CD4-positive, alpha-beta T cell treated with Interferon alpha-2 for 1 hour (primary cell): ENCODE measurements around the gene SLC30A4.
A peak's percentile ranks its signal among the peaks of the same experiment; 100 is the strongest.
"Not testable (repeated sequence)": the region's sequence is repeated elsewhere in the genome, so short reads cannot be mapped to it uniquely, and the experiment has no call there.

ENCODE experiments used
- DNase-seq, 2 donors: peaks; one replicate each; pipeline ENCODE4 v3.0.0-alpha.2; 2020 to 2022

SLC30A4 gene

GRCh38 chr15:45507143-45507542 lies 15.4 kb downstream of the SLC30A4 start:
- not testable (repeated sequence) for DNase-seq

DNA sequence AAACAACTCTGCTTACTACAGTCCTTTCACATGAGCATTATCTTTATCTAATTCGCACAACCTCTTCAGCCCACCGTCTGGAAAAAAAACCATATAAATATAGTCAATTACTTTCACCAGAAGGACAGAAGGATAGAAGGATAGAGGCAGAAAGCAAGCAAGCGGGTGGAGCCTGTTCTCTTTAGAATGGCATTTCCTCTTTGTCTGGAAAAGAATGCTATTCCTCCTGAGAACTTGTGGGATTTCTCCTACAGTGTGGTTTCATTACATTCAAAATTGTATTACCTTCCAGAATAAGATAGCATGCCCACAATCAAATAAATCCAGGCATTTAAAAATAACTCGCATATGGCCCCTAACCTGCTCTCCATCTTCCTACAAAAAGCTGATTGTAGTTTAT lies 23.1 kb downstream of the SLC30A4 start:
- DNase-seq, result no peak

- no peak for DNase-seq
Observed at GRCh38 chr15:45498701-45499100, 23.9 kb downstream of the SLC30A4 start.

DNA sequence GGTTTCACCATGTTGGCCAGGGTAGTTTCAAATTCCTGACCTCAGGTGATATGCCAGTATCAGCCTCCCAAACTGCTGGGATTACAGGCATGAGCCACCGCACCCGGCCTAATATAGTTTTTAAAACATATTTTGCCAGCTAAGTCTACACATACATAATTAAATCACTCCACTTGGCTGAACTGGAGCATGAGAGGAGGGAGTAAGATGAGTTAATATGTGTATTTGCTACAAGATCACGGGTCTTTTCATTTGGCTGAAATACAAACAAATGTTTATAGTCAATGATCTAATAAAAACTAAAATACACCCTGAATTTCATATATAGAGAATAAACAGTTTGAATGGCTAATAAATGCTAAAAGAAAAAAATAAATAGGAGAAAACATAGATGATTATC lies 25.3 kb downstream of the SLC30A4 start:
- no peak for DNase-seq

DNA sequence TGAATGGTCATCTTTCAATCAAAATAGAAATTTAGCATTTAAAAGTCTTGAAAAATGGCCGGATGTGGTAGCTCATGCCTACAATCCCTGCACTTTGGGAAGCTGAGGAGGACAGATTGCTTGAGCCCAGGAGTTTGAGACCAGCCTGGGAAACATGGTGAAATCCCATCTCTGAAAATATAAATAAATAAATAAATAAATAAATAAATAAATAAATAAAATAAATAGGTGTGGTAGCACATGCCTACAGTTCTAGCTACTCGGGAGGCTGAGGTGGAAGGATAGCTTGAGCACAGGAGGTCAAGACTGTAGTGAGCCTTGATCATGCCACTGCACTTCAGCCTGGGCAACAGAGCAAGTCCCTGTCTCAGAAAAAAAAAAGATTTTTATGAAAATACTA lies 25.9 kb downstream of the SLC30A4 start:
- DNase-seq, result no peak

GRCh38 chr15:45495588-45495987 lies 27.0 kb downstream of the SLC30A4 start:
- DNase-seq, result no peak

DNA sequence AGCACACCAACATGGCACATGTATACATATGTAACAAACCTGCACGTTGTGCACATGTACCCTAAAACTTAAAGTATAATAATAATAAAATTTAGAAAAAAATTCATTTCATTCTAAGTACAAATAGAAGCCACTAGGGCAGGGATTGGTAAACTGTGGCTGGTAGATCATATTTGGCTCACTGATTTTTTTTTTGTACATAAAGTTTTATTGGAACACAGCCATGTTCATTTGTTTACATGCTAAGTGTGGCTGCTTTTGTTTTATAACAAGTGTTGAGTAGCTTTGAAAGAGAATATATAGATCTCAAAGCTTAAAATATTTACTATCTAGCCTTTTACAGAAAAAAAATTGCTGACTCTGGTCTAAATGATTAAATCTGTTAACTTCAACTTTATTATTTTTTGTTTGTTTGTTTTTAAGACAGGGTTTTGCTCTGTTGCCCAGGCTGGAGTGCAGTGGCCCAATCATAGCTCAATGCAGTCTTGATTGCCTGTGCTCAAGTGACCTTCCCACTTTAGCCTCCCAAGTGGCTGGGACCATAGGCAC lies 32.8 kb downstream of the SLC30A4 start:
- DNase-seq, result no peak

GRCh38 chr15:45486317-45486716 lies 36.2 kb downstream of the SLC30A4 start:
- DNase-seq, result no peak

- DNase-seq, result no peak
Observed at GRCh38 chr15:45481135-45481534, 41.4 kb downstream of the SLC30A4 start.

DNA sequence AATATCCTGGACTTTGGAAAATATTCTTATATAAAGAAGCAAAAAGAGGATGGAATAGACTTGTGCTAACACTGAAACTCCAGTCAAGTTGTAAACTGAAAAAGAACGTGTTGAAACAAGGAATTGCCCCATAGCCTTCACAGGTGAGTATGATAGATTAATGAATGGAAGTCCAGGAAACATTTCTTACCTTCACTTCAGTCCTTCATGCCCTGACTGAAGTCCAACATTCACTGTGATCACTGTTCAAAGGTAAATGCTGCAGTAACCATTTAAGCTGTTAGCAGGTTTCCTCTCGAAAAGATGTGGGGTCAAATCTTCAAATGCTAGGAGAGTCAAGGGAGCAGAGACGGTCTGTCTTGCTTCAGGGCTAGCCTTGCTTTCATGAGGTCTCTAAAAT lies 46.1 kb downstream of the SLC30A4 start:
- no peak for DNase-seq

DNA sequence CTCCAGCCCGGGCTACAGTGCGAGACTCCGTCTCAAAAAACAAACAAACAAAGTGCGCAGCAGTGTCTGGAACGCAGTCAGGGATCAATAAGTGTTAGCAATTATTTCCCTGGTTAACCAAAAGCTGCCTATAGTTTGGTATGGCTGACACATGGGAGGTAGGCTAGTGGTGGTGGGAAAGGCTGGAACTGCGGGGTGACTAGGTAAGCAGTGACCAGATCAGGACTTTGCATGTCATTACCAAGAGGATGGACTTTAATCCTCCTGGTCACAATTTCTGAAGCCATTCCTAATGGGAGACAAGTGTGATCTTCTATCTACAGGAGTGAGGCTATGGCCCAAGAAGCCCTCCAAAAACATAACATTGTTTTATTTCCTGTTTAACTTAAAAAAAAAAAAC lies 47.8 kb downstream of the SLC30A4 start:
- DNase-seq, result no peak

DNA sequence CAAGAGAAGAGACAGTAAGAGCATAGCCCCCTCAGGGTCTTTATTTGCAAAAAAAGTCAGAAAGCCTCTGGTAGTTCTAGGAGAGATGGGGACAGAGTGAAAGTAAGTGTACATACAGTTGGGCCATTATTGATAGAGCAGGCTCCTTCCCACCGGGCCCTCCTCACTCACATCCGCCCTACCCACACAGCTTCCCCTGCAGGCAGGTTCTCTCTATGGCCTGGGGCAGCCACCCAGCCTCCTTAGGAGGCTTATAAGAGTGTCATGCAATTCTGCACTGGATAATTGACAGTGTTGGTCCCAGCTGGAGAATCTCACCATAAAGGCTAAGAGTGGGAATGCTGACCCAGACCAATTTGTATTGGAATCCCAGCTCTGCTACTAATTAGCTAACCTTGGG lies 49.5 kb downstream of the SLC30A4 start:
- DNase-seq, result no peak

DNA sequence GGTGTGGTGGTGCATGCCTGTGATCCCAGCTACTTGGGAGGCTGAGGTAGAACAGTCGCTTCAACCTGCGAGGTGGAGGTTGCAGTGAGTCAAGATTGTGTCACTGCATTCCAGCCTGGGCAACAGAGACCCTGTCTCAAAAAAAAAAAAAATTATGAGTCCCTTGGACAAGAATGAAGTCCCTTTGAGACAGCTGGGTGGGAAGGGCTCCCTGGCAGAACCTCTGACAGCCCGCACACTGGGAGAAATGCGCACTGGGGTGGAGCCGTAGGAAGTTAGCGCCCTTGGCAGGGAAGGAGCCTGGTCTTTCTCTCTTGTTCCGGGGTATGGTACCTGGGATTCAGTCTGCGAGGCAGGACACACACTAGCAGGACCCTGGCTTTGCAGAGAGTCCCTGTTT lies 51.4 kb downstream of the SLC30A4 start:
- no peak for DNase-seq

DNA sequence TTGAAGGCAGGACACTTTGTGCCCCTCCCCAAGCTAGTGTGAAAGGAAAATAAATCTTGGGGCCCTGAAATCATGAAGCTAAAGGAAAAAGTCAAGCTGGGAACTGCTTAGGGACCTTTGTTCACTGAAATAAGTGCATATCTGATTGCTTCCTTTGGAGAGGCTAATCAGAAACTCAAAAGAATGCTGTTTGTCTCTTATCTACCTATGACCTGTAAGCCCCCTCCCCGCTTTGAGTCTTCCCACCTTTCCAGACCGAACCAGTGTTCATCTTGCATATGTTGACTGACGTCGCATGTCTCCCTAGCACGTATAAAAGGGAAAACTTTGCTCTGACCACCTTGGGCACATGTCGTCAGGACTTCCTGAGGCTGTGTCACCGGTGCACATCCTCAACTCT lies 53.1 kb downstream of the SLC30A4 start:
- no peak for DNase-seq

DNA sequence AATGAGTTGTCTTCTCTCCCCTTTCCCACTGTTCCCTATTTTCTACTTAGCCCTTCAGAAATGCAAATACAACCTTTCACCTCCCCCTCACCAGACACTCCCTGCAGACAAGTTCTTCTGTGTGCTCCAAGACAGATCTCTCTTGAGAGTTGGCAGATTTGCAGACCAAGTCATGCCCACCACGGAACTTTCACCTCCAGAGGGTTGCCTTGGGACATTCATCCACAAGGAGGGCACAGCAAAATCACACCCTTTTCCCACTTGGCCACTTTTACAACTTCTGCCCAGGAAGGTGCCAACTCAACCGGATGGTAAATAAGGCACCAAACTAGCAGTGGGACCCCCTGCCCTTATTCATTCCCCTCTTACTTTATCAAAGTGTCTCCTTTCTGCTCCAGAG lies 53.5 kb downstream of the SLC30A4 start:
- DNase-seq, result no peak

DNA sequence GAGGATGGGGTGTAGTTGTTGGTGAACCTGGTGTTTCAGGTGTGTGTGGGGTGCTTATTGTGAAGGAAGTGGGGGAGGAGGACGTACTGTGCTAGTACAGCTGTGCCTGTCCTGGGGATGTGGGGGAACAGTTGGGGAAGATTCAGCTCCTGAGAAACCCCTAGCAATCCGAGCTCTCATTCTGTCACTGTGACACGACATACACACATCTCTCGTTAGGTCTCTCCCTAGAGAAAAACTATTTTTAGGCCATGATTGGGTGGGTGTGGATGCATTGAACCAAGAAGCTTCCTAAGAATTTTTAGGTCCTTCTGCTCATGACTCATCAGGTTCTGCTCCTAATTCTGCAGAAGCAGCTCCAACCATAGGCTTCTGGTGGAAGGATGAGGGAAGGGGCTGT lies 54.3 kb downstream of the SLC30A4 start:
- DNase-seq, result no peak

DNA sequence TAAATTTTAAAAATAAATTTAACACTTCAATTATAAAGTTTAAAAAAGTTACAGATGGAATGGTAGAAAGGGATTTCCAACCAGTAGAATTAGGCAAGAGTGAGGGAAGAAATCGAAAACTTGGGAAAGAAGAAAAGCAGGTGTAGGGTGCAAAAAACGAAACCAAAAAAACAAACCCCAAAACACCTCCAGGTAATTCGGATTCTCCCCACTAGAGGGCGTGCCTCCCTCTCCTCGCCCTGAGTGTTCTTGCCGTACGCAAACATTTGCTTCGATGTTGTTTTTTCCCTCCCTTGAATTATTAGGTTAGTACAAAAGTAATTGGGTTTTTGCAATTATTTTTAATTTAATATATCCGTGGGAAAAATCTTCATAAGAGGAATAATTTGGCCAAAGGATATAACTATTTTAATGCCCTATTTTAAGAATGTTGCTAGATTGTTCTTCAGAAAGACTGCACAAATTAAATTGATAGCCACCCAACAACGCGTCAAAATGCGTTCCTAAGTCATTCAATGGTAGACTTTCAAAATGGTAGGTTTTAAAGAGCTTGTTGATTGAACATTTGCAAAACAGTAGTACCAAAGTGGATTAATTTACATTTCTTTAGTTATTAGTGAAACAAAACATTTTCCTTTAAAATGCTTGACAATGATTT lies 63.7 kb downstream of the SLC30A4 start:
- DNase-seq, result peak; percentile 70 to 87

DNA sequence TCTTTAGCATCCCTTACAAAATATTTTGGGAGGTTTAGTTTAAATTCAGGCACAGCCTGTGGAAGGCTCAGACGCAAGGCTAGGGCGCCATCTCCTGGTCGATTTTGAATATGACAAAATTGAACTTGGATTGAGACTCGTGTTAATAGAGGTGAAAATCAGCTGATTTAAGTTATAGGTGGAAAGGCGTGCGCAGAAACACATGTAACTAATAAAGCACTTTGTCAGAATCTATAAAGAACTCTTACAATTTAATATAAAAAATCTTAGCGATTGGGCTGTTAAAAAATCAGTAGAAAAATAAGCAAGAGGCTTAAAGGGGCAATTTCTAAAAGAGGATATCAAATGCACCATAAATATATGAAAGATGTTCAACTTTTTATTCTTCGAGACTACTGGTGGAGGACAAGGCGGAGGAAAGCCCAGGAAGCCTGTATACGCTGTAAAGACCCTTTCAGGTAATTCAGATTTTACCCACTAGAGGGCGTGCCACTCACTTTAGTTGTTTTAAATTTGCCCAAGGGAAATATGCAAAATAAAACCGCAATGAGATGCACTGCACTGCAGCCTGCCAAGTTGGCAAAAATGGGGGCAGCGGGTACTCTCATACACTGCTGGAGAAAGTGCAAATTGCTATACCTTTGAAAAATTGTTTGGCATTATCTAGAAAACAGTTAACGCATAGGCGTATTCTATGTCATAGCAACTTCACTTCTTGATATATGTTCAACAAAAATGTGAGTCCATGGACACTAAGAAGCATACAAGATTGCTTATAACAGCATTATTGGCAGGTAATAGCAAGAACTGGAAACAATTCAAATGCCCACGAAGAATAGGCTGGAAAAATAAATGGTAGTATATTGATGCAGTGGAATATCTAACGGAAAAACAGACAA lies 64.7 kb downstream of the SLC30A4 start:
- DNase-seq, result peak; percentile 80 to 90

GRCh38 chr15:45457220-45457619 lies 65.3 kb downstream of the SLC30A4 start:
- no peak for DNase-seq

DNA sequence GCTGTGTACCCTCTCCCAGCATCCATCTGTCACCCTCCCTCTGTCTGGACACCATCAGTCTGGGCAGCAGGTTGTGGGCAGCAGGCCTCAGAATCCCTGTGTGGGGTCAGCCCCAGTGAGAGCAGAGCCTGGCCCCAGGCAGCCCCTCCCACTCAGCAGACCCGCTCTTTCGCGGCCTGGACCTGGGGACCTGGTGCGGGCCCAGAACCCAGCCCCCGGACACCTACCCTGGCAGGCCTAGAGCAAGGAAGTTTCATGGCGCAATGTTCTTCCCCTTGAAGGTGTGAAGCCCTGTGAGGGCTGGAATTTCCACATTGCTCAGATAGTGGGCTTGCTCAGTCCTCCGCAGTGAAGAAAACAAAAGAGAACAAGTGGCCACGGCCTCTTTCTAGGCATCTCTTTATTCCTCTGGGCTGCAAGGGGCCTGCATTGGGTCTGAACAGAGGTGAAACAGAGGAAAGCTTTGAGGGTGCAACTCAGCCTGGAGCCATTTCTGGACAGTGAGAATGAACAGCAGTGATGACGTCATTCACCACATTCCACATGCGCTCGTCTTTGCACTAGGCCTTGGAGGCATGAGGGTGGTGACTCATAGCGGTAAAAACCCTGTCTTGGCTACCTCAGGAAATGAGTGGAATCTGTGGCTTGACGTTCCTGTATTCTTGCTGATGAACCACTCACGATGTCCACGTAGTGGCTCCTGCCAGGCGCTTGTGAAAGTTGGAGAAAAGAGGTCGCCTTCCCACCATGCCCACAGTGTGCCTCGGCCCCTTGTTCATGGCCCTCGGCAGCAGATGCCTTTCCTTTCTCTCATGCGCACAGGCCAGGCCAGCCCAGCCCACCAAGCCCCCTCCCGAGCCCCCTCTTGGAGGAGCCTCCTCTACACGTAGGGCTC lies 66.1 kb downstream of the SLC30A4 start:
- DNase-seq, result peak; percentile 84

DNA sequence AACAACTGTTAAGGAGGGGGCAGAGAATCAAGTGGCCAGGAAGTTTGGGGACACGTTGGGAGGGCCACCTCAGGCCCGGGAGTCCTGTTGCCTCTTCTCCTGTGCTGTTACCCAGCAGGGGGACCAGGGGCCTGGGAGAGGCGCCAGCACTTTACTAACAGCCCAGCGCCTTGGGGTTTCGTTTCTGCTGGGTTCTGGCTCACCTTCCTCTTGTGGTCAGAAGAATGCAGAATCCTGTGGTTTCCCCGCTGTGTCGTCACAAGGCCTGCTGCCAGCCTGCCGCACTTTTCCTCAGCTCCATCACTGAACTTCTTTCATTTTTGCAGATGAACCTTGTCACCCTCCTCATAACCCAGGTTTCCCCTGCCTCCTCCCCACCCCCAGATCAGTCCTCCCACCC lies 67.7 kb downstream of the SLC30A4 start:
- DNase-seq, result peak; percentile 88 to 89

GRCh38 chr15:45451265-45451664 lies 71.3 kb downstream of the SLC30A4 start:
- no peak for DNase-seq
